Endodermal cell (in vitro differentiated cells): ENCODE results near the gene PEDS1. TPM values are rescaled to one million over a fixed set of nuclear protein-coding genes. Genes with fewer than 3 reads are reported as not detected.

Experiments
- DNase-seq: peaks from one replicate; pipeline ENCODE4 v3.0.0-alpha.2; 2017
- H3K27ac ChIP-seq: 2 replicates; pipeline ENCODE4 v1.5.1; 2013; ENCODE audit warnings: mild to moderate bottlenecking, low read depth, low read length, moderate library complexity
- H3K27me3 ChIP-seq: 2 replicates; pipeline ENCODE4 v1.6.1; 2013; ENCODE audit warnings: mild to moderate bottlenecking, low read length, moderate library complexity; ENCODE audit not compliant: insufficient read depth, control insufficient read depth, poor library complexity, severe bottlenecking
- H3K36me3 ChIP-seq: 2 replicates; pipeline ENCODE4 v1.7.0; 2013; ENCODE audit warnings: mild to moderate bottlenecking, low read length, moderate library complexity; ENCODE audit not compliant: control insufficient read depth, insufficient read depth
- H3K4me1 ChIP-seq: one replicate; pipeline ENCODE4 v1.7.0; 2013; ENCODE audit warnings: low read length; ENCODE audit not compliant: control insufficient read depth, insufficient read depth
- H3K4me3 ChIP-seq: 2 replicates; pipeline ENCODE4 v1.5.1; 2013; ENCODE audit warnings: mild to moderate bottlenecking, low read length, moderate library complexity
- H3K9ac ChIP-seq: 2 replicates; pipeline ENCODE4 v1.6.1; 2013; ENCODE audit warnings: mild to moderate bottlenecking, low read length, moderate library complexity; ENCODE audit not compliant: poor library complexity, severe bottlenecking; ENCODE audit errors: extremely low read depth
- H3K9me3 ChIP-seq: 2 replicates; pipeline ENCODE4 v1.6.1; 2013; ENCODE audit warnings: mild to moderate bottlenecking, low read length, moderate library complexity; ENCODE audit not compliant: control insufficient read depth
- H3K27ac Mint-ChIP-seq: 2 replicates; pipeline ENCODE4 v1.8.0; 2020; ENCODE audit warnings: mixed read lengths
- H3K27me3 Mint-ChIP-seq: 2 replicates; pipeline ENCODE4 v1.8.0; 2021; ENCODE audit warnings: mild to moderate bottlenecking, mixed read lengths; ENCODE audit not compliant: insufficient read depth
- H3K36me3 Mint-ChIP-seq: 2 replicates; pipeline ENCODE4 v1.8.0; 2020; ENCODE audit warnings: low read depth, mixed read lengths
- H3K4me1 Mint-ChIP-seq: 2 replicates; pipeline ENCODE4 v1.8.0; 2020; ENCODE audit warnings: mixed read lengths
- H3K4me3 Mint-ChIP-seq: 2 replicates; pipeline ENCODE4 v1.8.0; 2020; ENCODE audit warnings: mild to moderate bottlenecking, moderate library complexity, mixed read lengths
- H3K9me3 Mint-ChIP-seq: 2 replicates; pipeline ENCODE4 v1.8.0; 2020; ENCODE audit warnings: mild to moderate bottlenecking, mixed read lengths
- CTCF ChIP-seq: fragments of 200-600 bp; sonication (generic); conservative IDR thresholded peaks from 2 replicates; pipeline ENCODE4 v1.5.0; 2021; ENCODE audit warnings: antibody characterized with exemption, mild to moderate bottlenecking
- WGBS, 2 experiments: methylation state at CpG; one replicate each; pipeline versions ENCODE4 v1.1.5 to v1.1.7; 2013; ENCODE audit warnings: missing lambda C conversion rate in 2 of 2, mixed read lengths in 1 of 2; ENCODE audit not compliant: insufficient coverage in 1 of 2, insufficient read length in 1 of 2; 5-methylcytosine and 5-hydroxymethylcytosine counted together
- total RNA-seq, 2 donors: library from RNA; stranded (reverse); fragmentation: NEBNext Ultra II Directional in 1 of 2; extraction: Animal tissue kit (Norgen Biotek cat#: 25700) in 1 of 2; gene quantifications; 2 replicates in 1 of 2; 3 replicates in 1 of 2; pipeline ENCODE4 v1.2.1, GENCODE V29; 2021

Gene PEDS1
- total RNA-seq, 2 donors from 2014 or later, result 28.0 to 30.9 TPM

- DNase-seq, result no peak
- 96% methylated on average over 3 to 6 of the region's 6 CpGs for WGBS, 2 experiments
- no peaks in the 10 kb centered on the region for H3K9me3 Mint-ChIP-seq
- peaks cover 66% of the 10 kb centered on the region for H3K36me3 Mint-ChIP-seq
- no peak overlapping the region for H3K27ac Mint-ChIP-seq
- H3K4me3 Mint-ChIP-seq, result no peak overlapping the region
- H3K27me3 Mint-ChIP-seq, result peaks cover 1% of the 10 kb centered on the region
- H3K36me3 ChIP-seq, result peaks cover 38% of the 10 kb centered on the region
- TF ChIP-seq CTCF, result no peak
- H3K27me3 ChIP-seq, result no peaks in the 10 kb centered on the region
- H3K4me1 ChIP-seq, result no peaks in the 10 kb centered on the region
- H3K9me3 ChIP-seq, result no peaks in the 10 kb centered on the region
- H3K4me1 Mint-ChIP-seq, result no peaks in the 10 kb centered on the region
- no peak overlapping the region for H3K9ac ChIP-seq
- H3K27ac ChIP-seq, result no peak overlapping the region
- no peak overlapping the region for H3K4me3 ChIP-seq
These were observed 20.5 kb downstream of the PEDS1 start for GRCh38 chr20:50133041-50133440.

GRCh38 chr20:50130995-50131394, 22.5 kb downstream of the PEDS1 start:
- H3K27me3 Mint-ChIP-seq, result peaks cover 1% of the 10 kb centered on the region
- 81 to 91% methylated on average over 3 to 4 of the region's 4 CpGs for WGBS, 2 experiments
- no peaks in the 10 kb centered on the region for H3K4me1 Mint-ChIP-seq
- H3K27ac Mint-ChIP-seq, result no peak overlapping the region
- H3K36me3 ChIP-seq, result peaks cover 49% of the 10 kb centered on the region
- no peaks in the 10 kb centered on the region for H3K9me3 Mint-ChIP-seq
- H3K36me3 Mint-ChIP-seq, result peaks cover 68% of the 10 kb centered on the region
- no peak for DNase-seq
- no peaks in the 10 kb centered on the region for H3K4me1 ChIP-seq
- no peak overlapping the region for H3K27ac ChIP-seq
- no peak overlapping the region for H3K9ac ChIP-seq
- H3K4me3 Mint-ChIP-seq, result no peak overlapping the region
- no peak overlapping the region for H3K4me3 ChIP-seq
- no peaks in the 10 kb centered on the region for H3K9me3 ChIP-seq
- H3K27me3 ChIP-seq, result no peaks in the 10 kb centered on the region
- TF ChIP-seq CTCF, result no peak

GRCh38 chr20:50130356-50130723, 23.2 kb downstream of the PEDS1 start:
- H3K27ac Mint-ChIP-seq, result no peak overlapping the region
- no peak overlapping the region for H3K27ac ChIP-seq
- peaks cover 1% of the 10 kb centered on the region for H3K27me3 Mint-ChIP-seq
- H3K27me3 ChIP-seq, result no peaks in the 10 kb centered on the region
- no peaks in the 10 kb centered on the region for H3K9me3 ChIP-seq
- no peaks in the 10 kb centered on the region for H3K4me1 Mint-ChIP-seq
- no peak for TF ChIP-seq CTCF
- 100% methylated on average over 1 of the region's 1 CpG; no CpG with 5 or more reads in 1 of the 2 experiments for WGBS, 2 experiments
- H3K4me1 ChIP-seq, result no peaks in the 10 kb centered on the region
- H3K9ac ChIP-seq, result no peak overlapping the region
- H3K36me3 ChIP-seq, result peaks cover 53% of the 10 kb centered on the region
- peaks cover 68% of the 10 kb centered on the region for H3K36me3 Mint-ChIP-seq
- no peak overlapping the region for H3K4me3 Mint-ChIP-seq
- DNase-seq, result no peak
- no peak overlapping the region for H3K4me3 ChIP-seq
- no peaks in the 10 kb centered on the region for H3K9me3 Mint-ChIP-seq
